HG03342 (cell line): Measurements from ENCODE around the gene DBNDD1.

Experiments
- ATAC-seq: cut with Tn5 transposase; IDR thresholded peaks from one replicate; pipeline ENCODE4 v1.9.1; 2021; ENCODE audit warnings: mild to moderate bottlenecking, moderate library complexity; ENCODE audit not compliant: unreplicated experiment

The DBNDD1 gene

DNA sequence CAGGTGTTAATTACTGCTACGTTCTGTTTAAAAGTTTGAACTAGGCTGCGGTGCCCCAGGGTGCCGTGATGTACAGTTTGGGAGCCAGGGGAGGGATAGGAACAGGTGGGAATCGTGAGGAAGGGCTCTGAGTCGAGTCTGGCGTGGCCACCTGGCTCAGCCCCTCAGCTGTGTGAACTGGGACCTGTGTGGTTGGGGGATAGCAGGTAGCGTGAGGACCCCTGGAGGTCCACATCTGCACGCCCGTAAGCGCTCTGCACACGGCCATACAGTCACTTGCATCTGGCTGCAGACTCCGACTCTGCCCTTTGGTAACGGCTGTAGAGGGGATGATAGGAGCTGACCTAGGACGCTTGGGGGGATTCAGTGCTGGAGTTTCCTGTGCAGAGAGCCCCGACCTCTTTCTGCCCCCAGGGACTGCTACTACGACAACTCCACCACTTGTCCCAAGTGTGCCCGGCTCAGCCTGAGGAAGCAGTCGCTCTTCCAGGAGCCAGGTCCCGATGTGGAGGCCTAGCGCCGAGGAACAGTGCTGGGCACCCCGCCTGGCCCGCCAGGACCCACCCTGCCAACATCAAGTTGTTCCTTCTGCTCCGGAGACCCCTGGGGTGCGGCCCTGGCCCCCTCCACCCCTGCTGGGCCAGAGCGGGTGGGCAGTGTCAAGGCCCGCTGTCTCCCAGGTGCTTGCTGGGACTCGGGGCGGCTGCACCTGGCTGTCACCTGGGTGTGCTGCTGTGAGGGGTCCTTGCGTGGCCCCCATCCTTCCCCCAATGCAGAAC lies 53.6 kb downstream of the DBNDD1 start:
- ATAC-seq = no peak

DNA sequence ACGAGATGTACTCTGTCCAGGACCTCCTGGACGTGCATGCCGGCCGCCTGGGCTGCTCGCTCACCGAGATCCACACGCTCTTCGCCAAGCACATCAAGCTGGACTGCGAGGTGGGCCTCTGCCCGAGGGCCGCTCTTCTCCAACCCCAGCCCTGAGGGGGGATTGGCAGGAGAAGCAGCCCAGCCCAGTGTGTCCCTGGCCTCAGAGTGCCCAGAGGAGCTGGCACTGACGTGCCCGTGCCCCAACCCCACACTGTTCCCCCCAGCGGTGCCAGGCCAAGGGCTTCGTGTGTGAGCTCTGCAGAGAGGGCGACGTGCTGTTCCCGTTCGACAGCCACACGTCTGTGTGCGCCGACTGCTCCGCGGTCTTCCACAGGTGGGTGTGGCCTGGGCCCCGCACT lies 55.1 kb downstream of the DBNDD1 start:
- no peak for ATAC-seq

DNA sequence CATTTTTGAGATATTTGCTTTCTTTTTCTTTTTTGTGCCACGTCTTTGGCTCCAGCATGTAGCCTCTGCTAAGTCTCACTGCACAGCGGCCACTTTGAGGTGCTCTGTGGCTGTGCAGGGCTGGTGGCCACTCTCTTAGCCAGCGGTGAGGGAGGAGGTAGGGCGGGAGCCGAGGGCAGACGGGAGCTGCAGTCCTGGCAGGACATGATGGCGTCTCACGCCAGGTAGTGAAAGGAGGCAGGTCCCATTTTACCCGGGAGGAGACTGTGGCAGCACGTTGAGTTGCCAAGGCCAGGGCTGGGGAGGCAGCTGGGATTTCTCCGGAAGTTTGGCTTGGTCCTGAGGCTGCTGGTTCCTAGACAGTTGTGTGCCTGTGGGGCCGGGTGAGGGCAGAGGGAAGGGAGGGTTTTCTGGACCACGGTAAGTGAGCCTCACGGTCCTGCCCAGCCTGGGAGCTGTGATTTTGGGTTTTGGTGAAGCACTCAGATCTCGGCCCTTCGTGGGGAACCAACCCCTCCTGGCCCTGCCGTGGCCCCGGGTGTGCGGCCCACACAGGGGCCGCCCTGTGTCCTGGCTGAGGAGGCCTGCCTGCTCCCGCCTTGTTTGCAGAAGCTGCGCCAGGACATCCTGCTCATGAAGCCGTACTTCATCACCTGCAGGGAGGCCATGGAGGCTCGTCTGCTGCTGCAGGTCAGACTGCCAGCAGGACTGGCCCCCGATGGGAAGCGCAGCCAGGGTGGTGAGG lies 56.3 kb downstream of the DBNDD1 start:
- no peak for ATAC-seq

DNA sequence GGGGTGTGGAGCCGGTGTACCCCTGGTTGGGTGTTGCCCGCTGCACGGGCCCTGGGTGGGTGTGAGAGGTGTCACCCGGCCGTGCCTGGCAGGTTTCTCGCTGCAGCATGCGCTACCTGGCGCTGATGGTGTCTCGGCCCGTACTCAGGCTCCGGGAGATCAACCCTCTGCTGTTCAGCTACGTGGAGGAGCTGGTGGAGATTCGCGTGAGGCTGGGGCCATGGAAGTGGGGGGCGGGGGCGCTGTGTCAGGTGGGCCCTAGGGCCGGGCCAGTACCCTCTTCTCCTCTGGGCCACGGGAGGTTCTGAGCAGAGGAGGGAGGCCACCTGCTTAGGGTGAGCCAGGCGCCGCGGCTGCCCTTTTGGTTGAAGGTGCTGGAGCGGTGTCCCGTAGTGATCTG lies 57.3 kb downstream of the DBNDD1 start:
- no peak for ATAC-seq

DNA sequence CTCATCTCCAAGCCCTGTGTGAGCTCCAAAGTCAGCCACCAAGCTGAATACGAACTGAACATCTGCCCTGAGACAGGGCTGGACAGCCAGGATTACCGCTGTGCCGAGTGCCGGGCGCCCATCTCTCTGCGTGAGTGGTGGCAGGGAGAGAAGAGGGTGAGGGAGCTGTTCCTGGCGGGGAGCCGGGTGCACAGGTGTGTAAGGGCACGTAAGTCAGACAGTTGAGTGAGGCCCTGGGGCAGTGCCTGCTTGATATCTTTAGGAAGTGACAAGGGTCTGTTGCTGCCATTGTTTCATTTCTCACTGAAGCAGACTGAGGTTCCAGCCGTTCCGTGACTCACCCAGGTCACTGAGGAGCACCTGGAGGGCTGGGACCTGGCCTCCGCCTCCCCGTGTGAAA lies 58.3 kb downstream of the DBNDD1 start:
- ATAC-seq = no peak

DNA sequence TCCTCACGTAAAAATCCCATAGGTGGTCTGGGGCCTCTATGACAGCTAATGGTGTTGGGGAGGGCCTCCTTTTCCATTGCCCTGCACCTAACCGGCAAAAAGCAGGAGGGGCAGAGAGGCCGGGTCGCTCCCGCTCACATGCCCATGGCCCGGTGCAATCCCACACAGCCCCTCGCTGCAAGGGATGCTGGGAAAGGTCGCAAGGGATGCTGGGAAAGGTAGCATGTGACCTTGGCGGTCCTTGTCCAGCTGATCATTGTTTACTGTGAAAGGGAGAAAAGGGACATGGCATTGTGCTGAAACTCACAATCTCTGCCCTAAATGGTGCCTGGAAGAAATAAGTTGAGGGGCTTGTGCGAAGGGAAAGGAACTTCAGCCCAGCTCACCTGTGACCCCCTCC lies 60.7 kb downstream of the DBNDD1 start:
- no peak for ATAC-seq

DNA sequence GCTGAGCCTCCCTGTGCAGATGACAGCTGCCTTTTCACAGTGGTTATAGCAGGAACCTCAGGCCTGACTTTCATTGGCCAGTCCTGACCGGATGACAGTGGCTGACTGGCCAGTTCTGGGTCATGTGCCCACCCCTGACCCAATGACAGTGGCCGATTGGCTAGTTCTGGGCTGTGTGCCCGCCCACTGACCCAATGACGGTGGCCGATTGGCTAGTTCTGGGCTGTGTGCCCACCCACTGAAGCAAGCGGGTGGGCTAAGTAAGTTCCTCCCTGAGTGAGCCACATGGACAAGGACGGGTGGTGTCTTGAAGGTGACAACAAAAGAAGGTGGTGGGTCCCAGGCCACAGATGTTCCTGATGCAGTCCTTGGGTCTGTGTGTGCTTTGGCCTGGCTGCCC lies 61.2 kb downstream of the DBNDD1 start:
- no peak for ATAC-seq

DNA sequence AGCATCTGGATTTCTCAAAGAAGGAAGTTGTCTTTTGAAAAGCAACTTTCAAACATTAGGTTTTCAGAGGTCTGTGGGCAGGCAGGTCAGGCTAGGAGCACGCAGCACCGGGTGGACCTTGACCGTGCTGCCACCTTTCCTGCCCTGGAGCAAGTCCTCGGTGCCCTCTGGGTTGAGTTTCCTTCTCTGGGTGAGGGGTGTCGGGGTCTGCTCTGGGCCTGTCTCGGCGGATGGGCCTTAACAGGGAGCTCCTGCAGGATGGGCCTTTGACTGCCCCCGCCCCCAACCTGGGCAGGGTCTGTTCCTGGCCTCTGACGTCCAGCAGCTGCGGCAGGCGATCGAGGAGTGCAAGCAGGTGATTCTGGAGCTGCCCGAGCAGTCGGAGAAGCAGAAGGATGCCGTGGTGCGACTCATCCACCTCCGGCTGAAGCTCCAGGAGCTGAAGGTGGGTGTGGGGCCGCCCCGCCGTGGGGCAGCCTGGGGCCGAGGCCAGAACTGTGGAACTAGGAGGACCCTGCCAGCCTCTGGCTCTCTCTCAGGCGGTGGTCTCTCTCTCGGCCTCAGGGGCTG lies 62.0 kb downstream of the DBNDD1 start:
- no peak for ATAC-seq

DNA sequence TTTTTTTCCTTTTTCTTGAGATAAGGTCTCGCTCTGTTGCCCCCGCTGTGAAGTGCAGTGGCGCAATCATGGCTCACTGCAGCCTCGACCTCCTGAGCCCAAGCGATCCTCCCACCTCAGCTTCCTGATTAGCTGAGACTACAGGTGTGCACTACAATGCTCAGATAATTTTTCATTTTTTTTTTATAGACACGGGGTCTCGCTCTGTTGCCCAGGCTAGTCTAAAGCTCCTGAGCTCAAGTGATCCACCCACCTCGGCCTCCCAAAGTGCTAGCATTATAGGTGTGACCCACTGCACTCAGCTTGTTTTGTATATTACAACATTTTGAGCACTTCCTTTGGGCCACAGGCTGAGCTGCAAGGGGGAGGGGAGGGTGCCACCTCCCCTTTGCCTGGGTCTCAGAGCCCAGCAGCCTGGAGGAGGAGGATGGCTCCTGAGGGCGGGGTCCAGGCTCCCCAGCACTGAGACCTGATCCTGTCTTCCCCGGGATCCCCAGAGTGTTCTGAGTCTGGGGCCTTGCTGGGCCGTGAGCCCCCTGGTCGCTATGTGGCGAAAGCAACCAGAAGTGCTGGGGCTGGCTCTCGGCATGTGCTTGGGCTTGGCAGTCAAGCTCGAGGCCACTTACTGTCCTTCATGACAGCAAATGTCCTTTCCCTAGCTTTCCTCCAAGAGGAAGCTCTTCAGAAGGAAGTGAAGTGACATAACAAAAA lies 62.6 kb downstream of the DBNDD1 start:
- ATAC-seq = no peak

DNA sequence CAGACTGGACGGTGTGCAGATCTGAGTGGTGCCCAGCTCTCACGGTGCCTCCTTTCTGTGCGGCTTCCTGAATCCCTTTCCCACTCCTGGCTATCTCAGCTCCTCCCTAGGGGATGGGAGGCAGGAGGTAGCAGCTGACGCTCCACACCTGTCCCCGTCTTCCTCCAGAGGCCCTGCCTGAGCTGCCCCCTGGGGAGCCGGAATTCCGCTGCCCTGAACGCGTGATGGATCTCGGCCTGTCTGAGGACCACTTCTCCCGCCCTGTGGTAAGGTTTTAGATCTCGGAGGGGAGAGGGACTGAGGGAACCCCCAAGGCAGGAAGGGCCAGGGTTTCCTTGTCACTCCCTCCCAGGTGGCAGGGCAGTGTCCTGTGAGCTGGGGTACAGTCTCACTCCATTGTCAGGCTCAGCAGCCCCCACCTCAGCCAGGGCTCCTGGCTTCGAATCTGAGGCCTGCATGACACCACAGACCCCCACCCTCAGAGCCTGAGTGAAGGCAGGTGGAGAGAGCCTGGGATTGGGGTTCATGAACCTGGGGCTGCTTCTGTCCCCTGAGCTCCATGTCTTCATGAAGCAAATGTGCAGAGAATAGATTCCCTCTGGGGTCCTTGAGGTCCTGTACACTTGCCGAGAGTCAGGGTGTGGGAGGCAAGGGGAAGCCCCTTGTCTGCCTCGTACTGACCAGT lies 64.1 kb downstream of the DBNDD1 start:
- ATAC-seq = no peak
